HG03469 (cell line): Measurements from ENCODE around the gene TMCO4.

Source experiments
- ATAC-seq: cut with Tn5 transposase; IDR thresholded peaks from one replicate; pipeline ENCODE4 v1.9.1; 2021; ENCODE audit warnings: mild to moderate bottlenecking, moderate library complexity, moderate number of reproducible peaks; ENCODE audit not compliant: unreplicated experiment

TMCO4 gene

GRCh38 chr1:19662313-19662712 lies 137.4 kb downstream of the TMCO4 start:
- no peak for ATAC-seq

DNA sequence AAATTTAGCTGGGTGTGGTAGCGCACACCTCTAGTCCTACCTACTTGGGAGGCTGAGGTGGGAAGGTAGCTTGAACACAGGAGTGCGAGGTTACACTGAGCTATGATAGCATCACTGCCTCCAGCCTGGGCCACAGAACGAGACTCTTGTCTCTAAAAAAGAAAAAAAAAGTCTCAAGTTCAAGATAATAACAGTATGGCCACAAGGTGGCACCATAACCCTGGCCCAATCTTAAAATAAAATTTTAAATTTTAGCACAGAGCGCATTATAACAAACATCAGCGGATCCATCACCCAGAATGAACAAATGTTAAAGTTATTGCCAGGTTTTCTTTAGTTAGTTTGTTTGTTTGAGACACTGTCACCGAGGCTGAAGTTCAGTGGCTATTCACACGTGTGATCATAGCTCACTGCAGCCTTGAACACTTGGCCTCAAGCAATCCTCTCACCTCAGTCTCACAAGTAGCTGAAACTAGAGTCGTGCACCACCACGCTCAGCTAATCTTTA lies 137.9 kb downstream of the TMCO4 start:
- ATAC-seq: no peak

GRCh38 chr1:19658186-19658585 lies 141.5 kb downstream of the TMCO4 start:
- no peak for ATAC-seq

- ATAC-seq: no peak
Measured at GRCh38 chr1:19657511-19657910, 142.2 kb downstream of the TMCO4 start.

GRCh38 chr1:19656780-19657466 lies 142.8 kb downstream of the TMCO4 start:
- no peak for ATAC-seq

- no peak for ATAC-seq
Measured at GRCh38 chr1:19656134-19656779, 143.5 kb downstream of the TMCO4 start.

DNA sequence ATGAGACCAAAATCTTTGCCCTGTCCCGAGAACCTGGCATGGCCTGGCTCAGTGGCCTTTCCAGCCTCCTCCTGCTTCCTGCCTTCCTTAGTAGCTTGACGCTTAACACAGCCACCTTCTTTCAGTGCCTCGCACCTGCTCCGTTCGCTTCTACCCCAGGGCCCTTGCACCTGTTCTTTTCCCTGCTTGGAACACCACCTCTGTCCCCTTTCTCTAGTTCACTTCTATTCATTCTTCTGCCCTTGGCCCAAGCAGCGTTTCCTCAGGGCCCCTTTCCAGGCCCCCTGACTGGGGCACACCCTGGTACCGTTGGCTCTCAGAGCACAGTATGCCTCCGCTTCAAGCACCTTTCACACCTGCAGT lies 144.0 kb downstream of the TMCO4 start:
- no peak for ATAC-seq

GRCh38 chr1:19654886-19655717 lies 144.6 kb downstream of the TMCO4 start:
- ATAC-seq: no peak

GRCh38 chr1:19654386-19654785 lies 145.3 kb downstream of the TMCO4 start:
- no peak for ATAC-seq

GRCh38 chr1:19651141-19651737 lies 148.5 kb downstream of the TMCO4 start:
- no peak for ATAC-seq

GRCh38 chr1:19650416-19651140 lies 149.1 kb downstream of the TMCO4 start:
- ATAC-seq: no peak

GRCh38 chr1:19648689-19649088 lies 151.0 kb downstream of the TMCO4 start:
- ATAC-seq: no peak

DNA sequence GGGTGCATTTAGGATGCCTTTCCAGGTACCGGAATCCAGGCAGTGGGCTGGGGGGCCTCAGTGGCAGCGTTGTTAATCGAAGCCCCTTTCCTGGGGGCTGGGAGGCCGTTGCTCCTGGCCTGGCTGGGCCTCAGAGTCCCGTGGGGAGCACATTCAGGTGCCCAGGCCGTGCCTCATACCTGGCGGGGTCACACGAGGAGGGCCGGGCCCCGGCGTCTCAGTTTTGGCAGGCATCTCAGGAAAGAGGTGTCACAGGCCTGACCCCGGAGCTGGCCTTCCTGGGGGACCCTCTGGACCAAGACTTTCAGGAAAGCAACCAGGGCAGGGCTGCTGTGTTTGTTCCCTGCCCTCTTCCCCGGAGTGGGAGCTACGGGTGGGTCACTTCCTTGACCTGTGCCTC lies 151.5 kb downstream of the TMCO4 start:
- ATAC-seq: no peak

- no peak for ATAC-seq
Measured at GRCh38 chr1:19647643-19648042, 152.1 kb downstream of the TMCO4 start.

GRCh38 chr1:19646377-19647319 lies 153.1 kb downstream of the TMCO4 start:
- no peak for ATAC-seq

- no peak for ATAC-seq
Measured at GRCh38 chr1:19645411-19646251, 154.1 kb downstream of the TMCO4 start.

DNA sequence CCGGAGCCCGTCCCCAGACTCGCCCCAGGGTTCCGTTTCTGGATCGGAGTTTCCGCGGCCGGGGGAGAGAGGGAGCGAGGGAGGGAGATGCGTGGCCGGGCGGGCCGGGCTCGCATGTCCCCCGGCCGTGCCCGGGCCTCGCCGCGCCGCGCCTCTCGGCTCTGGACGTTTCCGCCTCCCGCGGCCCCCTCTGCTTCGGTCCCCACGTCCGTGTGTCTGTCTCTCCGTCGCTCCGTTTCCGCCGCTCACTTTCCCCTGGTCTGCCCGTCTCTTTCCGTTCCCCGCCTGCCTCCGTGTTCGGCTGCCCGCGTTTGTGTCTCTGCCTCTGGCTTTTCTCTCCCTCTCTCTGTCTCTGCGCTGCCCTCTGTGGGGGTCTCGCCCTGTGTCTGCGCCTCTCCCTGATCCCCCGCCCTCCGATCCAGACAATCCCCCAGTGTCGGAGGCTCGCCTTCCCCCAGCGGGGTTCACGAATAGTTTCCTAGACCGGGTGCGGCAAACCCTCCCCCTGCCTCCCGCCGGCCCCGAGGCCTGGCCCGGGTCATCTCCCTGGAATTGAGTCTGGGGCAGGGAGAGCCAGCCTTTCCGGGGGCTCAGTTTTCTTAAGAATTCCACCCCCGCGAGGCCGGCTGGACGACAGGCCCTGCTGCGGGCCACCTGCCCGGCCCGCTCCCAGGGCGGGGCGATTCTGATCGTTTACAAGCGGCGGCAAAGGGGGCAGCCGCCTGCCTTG lies 154.9 kb downstream of the TMCO4 start:
- no peak for ATAC-seq

DNA sequence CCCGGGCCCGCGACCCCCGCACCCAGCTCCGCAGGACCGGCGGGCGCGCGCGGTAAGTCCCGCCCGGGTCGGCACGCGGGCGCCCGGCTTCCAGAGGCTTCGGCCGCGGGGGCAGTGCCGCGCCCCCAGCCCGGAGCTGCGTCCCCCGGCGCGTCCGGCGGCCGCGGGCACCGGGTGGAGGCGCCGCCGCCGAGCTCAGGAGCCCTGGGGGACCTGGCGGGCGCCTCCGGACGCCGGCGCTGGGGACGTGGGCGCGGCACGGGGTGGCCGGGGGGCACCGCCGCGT lies 155.4 kb downstream of the TMCO4 start:
- no peak for ATAC-seq
